Neuronal stem cell (in vitro differentiated cells): Measurements from ENCODE around the gene VTCN1.

Experiments
- DNase-seq: peaks from one replicate; pipeline ENCODE4 v3.0.0-alpha.2; 2013; ENCODE audit warnings: low spot score
- H2AFZ ChIP-seq: one replicate; pipeline ENCODE4 v1.6.1; 2013; ENCODE audit warnings: mild to moderate bottlenecking, low read length, inconsistent platforms
- H2AK5ac ChIP-seq: 2 replicates; pipeline ENCODE4 v1.6.1; 2013; ENCODE audit warnings: low read depth, mild to moderate bottlenecking, inconsistent platforms, low read length, moderate library complexity, mixed read lengths
- H2BK120ac ChIP-seq: 2 replicates; pipeline ENCODE4 v1.6.1; 2013; ENCODE audit warnings: low read depth, mild to moderate bottlenecking, inconsistent platforms, low read length, moderate library complexity, mixed read lengths
- H2BK12ac ChIP-seq: one replicate; pipeline ENCODE4 v1.6.1; 2013; ENCODE audit warnings: low read length, inconsistent platforms
- H2BK15ac ChIP-seq: 2 replicates; pipeline ENCODE4 v1.6.1; 2013; ENCODE audit warnings: mild to moderate bottlenecking, low read length, inconsistent platforms, mixed read lengths
- H2BK5ac ChIP-seq: one replicate; pipeline ENCODE4 v1.6.1; 2013; ENCODE audit warnings: inconsistent platforms, mild to moderate bottlenecking, low read length, moderate library complexity
- H3K14ac ChIP-seq: one replicate; pipeline ENCODE4 v1.6.1; 2013; ENCODE audit warnings: low read length, inconsistent platforms
- H3K18ac ChIP-seq: 2 replicates; pipeline ENCODE4 v1.6.1; 2013; ENCODE audit warnings: low read length, inconsistent platforms
- H3K23ac ChIP-seq: 2 replicates; pipeline ENCODE4 v1.6.1; 2013; ENCODE audit warnings: low read depth, mild to moderate bottlenecking, mixed read lengths, low read length, inconsistent platforms; ENCODE audit not compliant: poor library complexity
- H3K27ac ChIP-seq: replicated peaks from 3 replicates; pipeline ENCODE4 v1.5.1; 2013; ENCODE audit warnings: low read length, inconsistent platforms
- H3K27me3 ChIP-seq, 3 experiments: 2 replicates each; pipeline ENCODE4 v1.6.1; 2013; ENCODE audit warnings: low read length in 3 of 3, mild to moderate bottlenecking in 2 of 3, inconsistent platforms in 1 of 3, low read depth in 1 of 3, mixed read lengths in 1 of 3, moderate library complexity in 1 of 3; ENCODE audit not compliant: control insufficient read depth in 3 of 3, insufficient read depth in 3 of 3
- H3K36me3 ChIP-seq, 2 donors: replicated peaks in 1 of 2; 2 replicates each; pipeline ENCODE4 v1.6.1; 2013; ENCODE audit warnings: low read length in 2 of 2; ENCODE audit not compliant: control insufficient read depth in 2 of 2, insufficient read depth in 2 of 2
- H3K4ac ChIP-seq: 2 replicates; pipeline ENCODE4 v1.6.1; 2013; ENCODE audit warnings: inconsistent platforms, mild to moderate bottlenecking, low read length, moderate library complexity
- H3K4me1 ChIP-seq, 2 donors: 1 replicate in 1 of 2; 2 replicates in 1 of 2; pipeline ENCODE4 v1.6.1; 2013; ENCODE audit warnings: low read length in 2 of 2, low read depth in 1 of 2; ENCODE audit not compliant: control insufficient read depth in 2 of 2, insufficient read depth in 1 of 2
- H3K4me2 ChIP-seq: one replicate; pipeline ENCODE4 v1.6.1; 2013; ENCODE audit warnings: mild to moderate bottlenecking, low read length, inconsistent platforms; ENCODE audit not compliant: insufficient read depth, poor library complexity, severe bottlenecking
- H3K4me3 ChIP-seq, 2 donors: 2 replicates each; pipeline ENCODE4 v1.5.1; 2013; ENCODE audit warnings: low read length in 2 of 2, mild to moderate bottlenecking in 2 of 2, inconsistent platforms in 1 of 2, moderate library complexity in 1 of 2
- H3K79me1 ChIP-seq: one replicate; pipeline ENCODE4 v1.6.1; 2013; ENCODE audit warnings: low read depth, mild to moderate bottlenecking, inconsistent platforms, low read length, moderate library complexity
- H3K9ac ChIP-seq: one replicate; pipeline ENCODE4 v1.6.1; 2013; ENCODE audit warnings: mild to moderate bottlenecking, low read depth, low read length, inconsistent platforms; ENCODE audit not compliant: poor library complexity
- H3K9me3 ChIP-seq, 2 donors: replicated peaks in 1 of 2; 2 replicates each; pipeline versions ENCODE3 to v1.6.1; 2013; ENCODE audit warnings: low read length in 2 of 2, mild to moderate bottlenecking in 2 of 2, inconsistent platforms in 1 of 2, low read depth in 1 of 2, mixed read lengths in 1 of 2, moderate library complexity in 1 of 2; ENCODE audit not compliant: control insufficient read depth in 2 of 2, insufficient read depth in 1 of 2
- H4K8ac ChIP-seq: one replicate; pipeline ENCODE4 v1.6.1; 2013; ENCODE audit warnings: low read depth, mild to moderate bottlenecking, inconsistent platforms, low read length, moderate library complexity
- H4K91ac ChIP-seq: one replicate; pipeline ENCODE4 v1.6.1; 2013; ENCODE audit warnings: low read length, low read depth, mild to moderate bottlenecking, inconsistent platforms; ENCODE audit not compliant: poor library complexity
- WGBS, 2 donors: extraction: QIAGEN DNeasy Blood & Tissue Kit; methylation state at CpG; one replicate each; pipeline ENCODE4 v1.1.7; 2013; ENCODE audit warnings: missing lambda C conversion rate in 2 of 2, mixed read lengths in 1 of 2; ENCODE audit not compliant: insufficient read length in 2 of 2, insufficient replicate concordance in 1 of 2; ENCODE audit errors: extremely low coverage in 2 of 2; 5-methylcytosine and 5-hydroxymethylcytosine counted together

The VTCN1 gene

DNA sequence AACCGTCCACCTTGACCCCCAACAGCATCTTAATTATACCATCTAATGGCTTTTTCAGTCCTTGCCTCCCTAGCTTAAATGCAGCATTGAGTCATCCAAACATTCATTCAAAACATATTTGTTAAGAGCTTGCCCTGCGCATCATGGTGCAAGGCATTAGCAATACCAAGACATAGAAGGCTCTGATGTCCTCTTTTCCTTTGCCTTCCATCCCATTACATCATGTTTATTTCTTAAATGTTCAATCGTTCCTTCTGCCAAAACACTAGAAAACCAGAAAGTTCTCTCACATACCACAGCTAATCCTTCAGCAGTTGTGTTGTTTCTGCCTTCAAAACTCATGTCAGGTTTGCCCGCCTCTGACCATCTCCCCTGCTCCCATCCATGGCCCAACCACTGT, 29.8 kb upstream of the VTCN1 start:
- H3K79me1 ChIP-seq, result no peaks in the 10 kb centered on the region
- no peaks in the 10 kb centered on the region for H3K36me3 ChIP-seq
- H3K18ac ChIP-seq, result no peak overlapping the region
- H4K91ac ChIP-seq, result no peak overlapping the region
- H2BK5ac ChIP-seq, result no peak overlapping the region
- no peak overlapping the region for H3K27ac ChIP-seq
- no peak overlapping the region for H3K23ac ChIP-seq
- H2AK5ac ChIP-seq, result no peak overlapping the region
- H3K14ac ChIP-seq, result no peak overlapping the region
- H2BK12ac ChIP-seq, result no peak overlapping the region
- peaks cover 0 to 5% of the 10 kb centered on the region in 2 donors for H3K4me1 ChIP-seq
- no CpG with 5 or more reads among the region's 4 CpGs for WGBS, 2 donors
- no peak for DNase-seq
- no peak overlapping the region for H3K4ac ChIP-seq
- no peak overlapping the region for H2AFZ ChIP-seq
- H4K8ac ChIP-seq, result no peak overlapping the region
- H2BK120ac ChIP-seq, result no peak overlapping the region
- no peak overlapping the region for H3K4me2 ChIP-seq
- no peak overlapping the region for H3K9ac ChIP-seq
- no peak overlapping the region for H3K4me3 ChIP-seq
- no peaks in the 10 kb centered on the region for H3K9me3 ChIP-seq
- H3K27me3 ChIP-seq, result peaks cover 0 to 8% (median 0%) of the 10 kb centered on the region in 3 experiments
- H2BK15ac ChIP-seq, result no peak overlapping the region

DNA sequence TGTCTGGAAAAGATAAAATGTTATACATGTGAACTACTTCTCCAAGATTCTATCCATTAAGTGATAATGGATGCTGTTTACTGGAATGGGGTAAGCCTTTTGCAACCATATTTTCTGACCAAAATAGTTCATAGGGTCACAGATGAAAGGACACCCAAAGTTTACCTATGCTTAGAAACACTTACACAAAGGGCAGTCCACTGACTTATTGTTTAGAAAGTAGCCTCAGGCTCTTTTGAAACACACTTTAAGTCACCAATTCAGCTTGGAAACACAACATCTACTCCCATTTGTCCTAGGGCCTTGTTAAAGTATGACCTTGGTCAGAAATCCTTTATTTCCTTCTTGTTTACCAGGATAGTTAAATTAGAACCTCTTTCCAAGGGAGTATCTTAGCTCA, 28.7 kb upstream of the VTCN1 start:
- Histone ChIP-seq H3K4me3 (no peak overlapping the region), H3K4me2 (no peak overlapping the region), H2BK5ac (no peak overlapping the region), H3K4me1 (peaks cover 0 to 5% of the 10 kb centered on the region in 2 donors), H3K36me3 (no peaks in the 10 kb centered on the region), H2AK5ac (no peak overlapping the region), H4K91ac (no peak overlapping the region), H3K27ac (no peak overlapping the region), H2AFZ (no peak overlapping the region), H3K4ac (no peak overlapping the region), H3K27me3 (peaks cover 0 to 7% (median 0%) of the 10 kb centered on the region in 3 experiments), H3K14ac (no peak overlapping the region), H3K9ac (no peak overlapping the region), H2BK15ac (no peak overlapping the region), H3K79me1 (no peaks in the 10 kb centered on the region), H3K23ac (no peak overlapping the region), H2BK12ac (no peak overlapping the region), H2BK120ac (no peak overlapping the region), H4K8ac (no peak overlapping the region), H3K18ac (no peak overlapping the region), H3K9me3 (no peaks in the 10 kb centered on the region)
- no peak for DNase-seq

DNA sequence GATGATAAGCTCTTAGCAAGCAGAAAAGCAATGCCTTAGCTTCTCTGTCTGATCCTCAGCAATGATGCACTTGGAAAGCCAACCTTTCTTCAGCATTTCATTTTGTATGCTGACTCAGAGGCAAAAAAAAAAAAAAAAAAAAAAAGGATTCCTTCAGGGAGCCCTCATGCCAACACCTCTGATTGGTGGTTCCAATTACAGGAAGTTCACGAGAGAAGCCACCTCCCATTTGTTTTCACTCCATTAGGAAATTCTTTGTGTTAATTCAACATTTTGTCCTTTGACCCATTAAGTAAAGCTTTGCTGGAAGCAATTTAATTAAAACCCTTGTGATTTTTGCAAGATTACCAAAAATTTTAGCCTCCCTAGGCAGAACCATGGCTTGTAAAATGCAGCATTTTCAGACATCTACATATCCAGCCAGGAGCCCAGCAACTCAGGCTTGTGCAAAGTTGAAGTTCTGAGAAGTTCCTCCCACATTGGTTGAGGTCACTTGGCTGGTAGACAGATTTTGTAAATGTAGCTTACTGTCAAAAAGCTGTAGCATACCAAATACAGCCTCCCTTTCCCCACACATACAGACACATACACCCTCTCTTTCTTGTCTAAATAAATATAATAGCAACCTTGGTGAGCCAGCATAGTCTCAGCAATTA, 27.1 kb upstream of the VTCN1 start:
- no peak overlapping the region for H2BK15ac ChIP-seq
- H3K36me3 ChIP-seq, result no peaks in the 10 kb centered on the region
- no peaks in the 10 kb centered on the region for H3K9me3 ChIP-seq
- H2AFZ ChIP-seq, result peak overlapping the region; percentile 45
- H2BK120ac ChIP-seq, result no peak overlapping the region
- no peak overlapping the region for H3K4me3 ChIP-seq
- WGBS, 2 donors, result no CpG with 5 or more reads among the region's 1 CpG
- no peak overlapping the region for H4K8ac ChIP-seq
- H3K79me1 ChIP-seq, result no peaks in the 10 kb centered on the region
- H3K27ac ChIP-seq, result no peak overlapping the region
- H2BK12ac ChIP-seq, result no peak overlapping the region
- DNase-seq, result no peak
- H4K91ac ChIP-seq, result no peak overlapping the region
- H3K9ac ChIP-seq, result no peak overlapping the region
- H3K27me3 ChIP-seq, result peaks cover 0 to 3% (median 0%) of the 10 kb centered on the region in 3 experiments
- no peak overlapping the region for H2AK5ac ChIP-seq
- H3K23ac ChIP-seq, result no peak overlapping the region
- H3K18ac ChIP-seq, result no peak overlapping the region
- H2BK5ac ChIP-seq, result no peak overlapping the region
- H3K4me1 ChIP-seq, result peaks cover 0 to 5% of the 10 kb centered on the region in 2 donors
- no peak overlapping the region for H3K4ac ChIP-seq
- no peak overlapping the region for H3K14ac ChIP-seq
- no peak overlapping the region for H3K4me2 ChIP-seq

DNA sequence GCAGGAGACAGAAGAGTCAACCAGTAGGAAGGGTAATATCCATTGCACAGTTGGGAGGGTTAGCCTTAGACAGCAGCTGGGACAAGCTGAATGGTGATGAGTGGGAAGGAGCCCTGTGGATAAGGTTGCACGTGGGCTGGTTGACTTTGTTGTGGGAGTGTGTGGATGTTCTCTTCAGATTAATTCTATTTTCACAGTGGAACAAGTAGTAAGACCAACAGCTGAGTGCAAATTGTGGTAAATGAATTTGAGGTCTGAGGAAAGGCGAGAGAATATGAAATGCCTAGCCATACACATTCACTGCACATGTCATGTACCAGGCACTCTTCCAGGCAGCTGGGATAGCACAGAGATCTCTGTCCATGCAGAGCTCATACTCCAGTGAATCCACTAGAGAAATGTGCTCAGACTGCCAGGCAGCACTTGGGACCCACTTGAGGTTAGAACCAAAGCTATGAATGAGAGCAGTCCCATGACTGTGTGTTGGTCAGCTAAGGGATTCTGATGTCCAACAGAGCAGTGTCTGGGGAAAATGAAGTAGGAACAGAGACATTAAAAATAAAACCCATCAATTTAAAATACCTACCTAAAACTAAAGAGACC, 25.2 kb upstream of the VTCN1 start:
- no peak overlapping the region for H3K9ac ChIP-seq
- no peak overlapping the region for H4K91ac ChIP-seq
- no peaks in the 10 kb centered on the region for H3K79me1 ChIP-seq
- H2AK5ac ChIP-seq, result no peak overlapping the region
- no peak overlapping the region for H3K4me2 ChIP-seq
- no peaks in the 10 kb centered on the region for H3K9me3 ChIP-seq
- H2BK12ac ChIP-seq, result no peak overlapping the region
- no peak overlapping the region for H2BK15ac ChIP-seq
- peaks cover 0 to 6% (median 0%) of the 10 kb centered on the region in 3 experiments for H3K27me3 ChIP-seq
- DNase-seq, result no peak
- H2BK5ac ChIP-seq, result no peak overlapping the region
- no CpG with 5 or more reads among the region's 2 CpGs for WGBS, 2 donors
- no peak overlapping the region for H3K23ac ChIP-seq
- H3K4ac ChIP-seq, result no peak overlapping the region
- no peaks in the 10 kb centered on the region for H3K36me3 ChIP-seq
- H2AFZ ChIP-seq, result no peak overlapping the region
- no peak overlapping the region for H3K18ac ChIP-seq
- no peak overlapping the region for H3K4me3 ChIP-seq
- no peak overlapping the region for H2BK120ac ChIP-seq
- H3K4me1 ChIP-seq, result peaks cover 0 to 2% of the 10 kb centered on the region in 2 donors
- H3K14ac ChIP-seq, result no peak overlapping the region
- H4K8ac ChIP-seq, result no peak overlapping the region
- H3K27ac ChIP-seq, result no peak overlapping the region
